ENCODE results near the gene ZCCHC7.
"Not testable (repeated sequence)": the region's sequence is repeated elsewhere in the genome, so short reads cannot be mapped to it uniquely, and the experiment has no call there.

ZCCHC7 gene

DNA sequence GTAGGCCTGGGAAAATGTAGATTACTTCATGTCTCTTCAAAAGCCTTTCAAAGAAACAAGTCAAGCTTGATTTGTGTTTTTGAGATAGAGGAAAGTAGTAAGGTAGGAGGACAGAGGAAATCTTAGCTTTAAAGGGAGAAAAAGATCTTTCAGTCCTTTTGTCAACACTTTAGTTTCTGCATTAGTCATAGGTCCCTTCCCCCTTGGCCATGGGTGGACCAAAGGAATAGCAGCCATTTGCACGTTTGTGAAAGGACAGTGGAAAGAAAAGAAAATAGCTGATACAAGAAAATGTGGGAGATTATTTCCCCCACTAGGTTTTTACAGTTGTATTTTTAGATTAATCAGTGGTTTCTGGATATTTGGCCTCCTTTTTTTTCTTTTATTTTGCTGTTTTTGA, 180.2 kb downstream of the ZCCHC7 start:
- no peak for DNase-seq

DNA sequence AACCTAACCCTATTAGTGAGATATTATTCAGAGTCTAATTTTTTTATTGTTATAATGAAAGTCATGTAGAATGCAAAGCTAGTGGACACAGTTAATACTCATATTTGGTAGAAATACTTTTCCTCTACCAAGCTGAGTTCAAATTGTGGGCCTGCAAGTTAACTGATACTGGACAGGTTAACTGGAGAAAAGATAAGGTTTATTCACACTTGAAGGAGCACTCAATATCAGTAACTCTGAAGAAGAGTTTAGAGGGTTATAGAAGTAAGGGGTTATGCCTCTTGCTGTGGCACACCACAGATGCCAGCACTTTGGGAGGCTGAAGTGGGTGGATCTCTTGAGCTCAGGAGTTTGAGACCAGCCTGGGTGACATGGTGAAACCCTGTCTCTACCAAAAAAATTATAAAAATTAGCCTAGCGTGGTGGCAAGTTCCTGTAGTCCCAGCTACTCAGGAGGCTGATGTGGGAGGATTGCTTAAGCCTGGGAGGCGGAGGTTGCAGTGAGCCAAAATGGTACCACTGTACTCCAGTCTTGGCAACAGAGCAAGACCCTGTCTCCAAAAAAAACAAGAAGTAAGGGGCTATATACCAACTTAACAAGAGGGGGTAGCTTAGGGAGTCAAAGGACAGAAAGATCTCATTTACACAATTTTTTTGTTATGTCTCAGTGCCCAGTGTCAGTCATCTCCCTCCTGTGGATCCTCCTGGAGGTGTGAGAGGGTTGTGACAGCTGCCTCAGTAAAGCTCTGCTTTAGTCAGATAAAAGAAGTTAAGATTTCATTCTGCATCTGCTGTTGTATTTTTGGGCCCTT, 180.9 kb downstream of the ZCCHC7 start:
- DNase-seq, result no peak

DNA sequence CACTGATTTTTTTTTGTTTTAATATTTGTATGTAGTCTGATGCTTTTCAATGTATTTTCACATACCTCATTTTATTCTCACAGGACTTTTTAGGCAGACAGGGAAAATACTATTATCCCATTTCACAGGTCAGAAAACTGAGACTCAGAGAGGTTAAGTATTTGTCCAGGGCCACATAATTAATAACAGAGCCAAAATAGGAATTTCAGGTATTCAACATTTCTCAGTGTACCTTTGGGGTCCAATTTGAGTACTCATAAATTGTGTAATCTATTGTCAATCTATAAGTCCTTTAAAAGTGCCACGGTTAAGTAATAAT, 181.4 kb downstream of the ZCCHC7 start:
- DNase-seq, result no peak

DNA sequence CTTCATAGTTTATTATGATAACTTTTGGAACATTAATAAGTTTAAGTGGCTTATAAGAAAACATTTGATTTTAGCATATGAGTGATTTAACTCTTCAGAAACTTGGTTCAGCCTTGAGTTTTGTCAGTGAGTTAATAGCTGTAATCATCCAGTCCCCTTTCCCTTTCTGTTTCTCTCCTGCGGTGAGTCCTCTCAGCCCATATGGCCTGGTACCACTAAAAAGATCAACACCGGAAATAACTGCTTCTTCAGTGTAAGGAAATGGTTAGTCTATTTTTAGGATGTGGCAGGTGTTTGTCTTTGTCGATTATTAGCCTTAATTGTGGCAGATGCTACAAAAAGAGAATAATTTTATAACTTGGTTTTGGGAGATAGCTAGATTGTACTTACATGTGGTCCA, 181.9 kb downstream of the ZCCHC7 start:
- no peak for DNase-seq

DNA sequence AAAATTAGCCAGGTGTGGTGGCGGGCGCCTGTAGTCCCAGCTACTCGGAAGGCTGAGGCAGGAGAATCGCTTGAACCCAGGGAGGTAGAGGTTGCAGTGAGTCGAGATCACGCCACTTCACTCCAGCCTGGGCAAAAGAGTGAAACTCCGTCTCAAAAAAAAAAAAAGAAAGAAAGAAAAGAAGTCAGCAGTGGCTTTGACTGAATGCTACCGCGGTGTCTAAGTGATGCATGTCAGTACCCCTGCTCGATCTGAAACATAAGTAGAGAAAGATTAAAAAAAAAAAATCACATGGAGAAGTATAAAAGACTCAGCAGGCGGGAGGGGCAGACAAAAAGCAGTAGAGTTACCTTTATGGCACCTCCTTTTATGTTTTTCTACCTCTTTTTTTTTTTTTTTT, 182.9 kb downstream of the ZCCHC7 start:
- not testable (repeated sequence) for DNase-seq

DNA sequence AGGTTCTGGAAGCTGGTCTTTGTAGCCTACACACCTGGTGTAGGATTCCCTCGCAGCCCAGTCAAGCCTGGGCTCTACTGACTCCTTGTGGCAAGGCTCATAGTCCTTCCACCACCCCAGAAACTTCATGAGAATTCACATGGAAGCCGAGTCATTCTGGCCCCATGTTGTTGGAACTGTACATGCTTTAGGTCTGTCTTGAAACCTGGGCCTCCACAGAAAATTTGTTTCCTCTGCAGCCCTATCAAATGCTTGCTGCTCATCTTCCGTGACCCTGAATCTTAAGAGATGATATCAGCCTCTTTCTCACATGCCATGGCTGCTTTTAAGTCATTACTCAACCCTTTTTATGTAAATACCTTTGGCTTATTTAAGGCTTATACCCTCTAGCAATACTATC, 188.8 kb downstream of the ZCCHC7 start:
- no peak for DNase-seq

DNA sequence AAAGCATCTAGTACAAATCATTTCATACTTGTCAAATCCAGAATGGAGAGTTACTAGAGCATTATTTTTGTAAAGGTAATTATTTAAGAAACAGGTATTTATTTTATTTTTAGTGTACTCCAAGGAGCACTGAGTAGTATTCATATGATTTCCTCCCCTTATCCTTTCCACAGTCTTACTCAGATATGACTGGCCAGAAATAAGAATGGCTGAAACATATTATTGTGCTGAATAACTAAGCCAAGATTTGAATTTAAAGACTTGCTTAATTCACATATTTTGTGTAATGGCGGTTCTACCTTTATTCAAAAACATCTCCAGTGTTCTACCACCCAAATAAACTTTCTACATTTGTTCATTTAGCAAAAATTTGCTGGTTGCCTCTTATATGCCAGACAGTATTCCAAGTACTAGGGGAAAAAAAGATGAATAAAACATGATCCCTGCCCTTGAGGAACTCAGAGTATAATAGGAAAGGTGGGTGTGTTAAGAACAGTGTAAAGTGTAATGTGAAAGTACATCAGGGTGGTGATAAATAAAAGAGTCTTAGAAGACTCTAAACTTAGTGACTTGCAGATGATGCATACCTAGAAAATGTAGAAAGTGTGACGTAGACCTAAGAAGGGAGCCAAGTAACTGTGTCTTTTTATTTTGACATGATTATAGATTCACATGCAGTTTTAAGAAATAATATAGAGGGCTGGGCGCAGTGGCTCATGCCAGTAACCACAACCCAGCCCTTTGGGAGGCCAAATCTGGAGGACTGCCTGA, 191.7 kb downstream of the ZCCHC7 start:
- DNase-seq, result no peak

DNA sequence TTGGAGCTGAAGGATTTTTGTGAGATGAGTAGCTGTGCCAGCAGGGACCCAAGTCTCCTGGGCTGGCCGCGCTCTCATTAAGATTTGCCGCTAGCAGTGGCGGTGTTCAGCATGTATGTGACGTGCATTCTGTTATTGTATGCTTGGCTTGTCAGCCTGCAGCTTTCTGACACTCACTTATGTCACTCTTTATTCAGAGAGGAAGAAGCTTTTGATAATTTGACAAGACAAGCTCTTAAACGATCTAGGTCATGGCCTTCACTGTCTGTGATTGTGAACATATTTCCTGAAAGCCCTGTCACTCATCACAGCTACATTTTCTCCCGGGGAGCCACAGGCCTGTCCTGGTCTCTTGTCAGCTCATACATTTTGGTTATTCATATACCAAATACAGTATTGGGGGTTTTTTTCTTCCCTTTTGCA, 203.9 kb downstream of the ZCCHC7 start:
- DNase-seq, result no peak

DNA sequence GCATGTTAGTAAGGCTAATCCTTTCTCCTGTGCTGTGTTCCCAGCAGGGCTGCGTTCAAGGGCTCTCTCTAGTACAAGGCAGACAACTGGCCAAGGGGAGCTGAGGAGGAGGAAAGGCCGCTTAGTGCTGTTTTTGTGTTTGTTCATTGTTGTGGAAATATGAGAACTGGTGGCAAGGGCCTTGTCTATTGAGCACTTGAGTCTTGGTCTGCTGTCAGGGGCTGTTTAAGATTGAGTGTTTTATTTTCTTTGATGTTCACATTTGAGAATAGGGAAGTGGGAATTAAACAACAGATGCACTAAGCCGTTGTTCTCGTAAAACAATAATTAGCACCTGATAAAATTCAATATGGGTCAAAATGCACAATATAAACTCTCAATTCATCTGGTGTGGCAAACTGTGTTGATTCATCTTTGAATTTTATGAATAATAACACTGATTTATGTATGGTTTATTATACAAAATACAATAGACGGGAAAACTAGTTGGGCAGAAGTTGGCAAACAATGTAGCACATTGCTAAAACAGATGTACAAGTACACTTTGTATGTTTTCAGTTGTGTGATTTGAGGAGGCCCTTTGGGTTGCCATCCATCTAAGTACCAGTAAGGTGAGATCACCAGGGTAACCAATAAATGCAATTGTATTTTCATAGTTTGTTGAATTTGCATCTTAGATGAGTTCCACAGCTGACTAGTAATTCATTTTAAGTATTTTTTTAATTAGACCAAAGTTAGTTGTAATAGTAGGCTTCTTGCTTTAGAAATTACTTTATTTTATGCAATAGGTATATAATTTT, 204.5 kb downstream of the ZCCHC7 start:
- DNase-seq, result no peak

DNA sequence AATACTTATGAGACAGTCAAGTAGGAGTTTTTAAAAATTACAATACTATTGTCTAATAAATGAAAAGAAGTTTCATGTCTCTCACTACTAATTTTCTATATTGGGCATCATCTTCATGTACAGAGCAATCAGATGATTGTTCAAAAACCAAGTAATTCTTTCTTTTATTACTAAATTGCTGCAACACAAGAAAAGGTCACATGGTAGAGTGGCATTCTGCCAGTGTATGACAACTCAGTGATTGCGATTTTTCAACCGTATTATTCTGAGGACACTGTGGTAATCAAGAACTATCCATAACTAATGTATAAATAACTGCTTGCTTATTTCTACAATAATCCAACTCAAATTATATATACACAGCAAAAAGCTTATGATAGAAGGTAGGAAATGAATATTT, 205.4 kb downstream of the ZCCHC7 start:
- no peak for DNase-seq

DNA sequence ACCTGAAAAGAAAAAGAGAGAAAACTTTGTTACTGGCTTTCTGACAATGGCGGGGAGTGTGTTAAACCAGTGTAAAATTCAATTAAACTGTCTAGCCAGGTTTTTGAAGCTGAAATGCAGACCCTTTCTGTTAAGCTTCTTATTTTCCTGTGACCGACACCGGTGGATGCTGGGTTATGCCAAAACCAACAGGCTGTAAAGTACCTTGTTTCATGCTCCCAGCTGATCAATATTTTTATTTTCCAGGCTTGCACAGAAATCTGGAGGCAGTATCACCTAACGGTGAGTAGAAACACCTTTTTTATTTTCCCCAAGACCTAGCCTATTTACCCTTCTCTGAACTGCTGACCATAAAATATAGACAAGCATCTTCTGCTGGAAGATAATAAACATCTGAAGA, 207.2 kb downstream of the ZCCHC7 start:
- no peak for DNase-seq

DNA sequence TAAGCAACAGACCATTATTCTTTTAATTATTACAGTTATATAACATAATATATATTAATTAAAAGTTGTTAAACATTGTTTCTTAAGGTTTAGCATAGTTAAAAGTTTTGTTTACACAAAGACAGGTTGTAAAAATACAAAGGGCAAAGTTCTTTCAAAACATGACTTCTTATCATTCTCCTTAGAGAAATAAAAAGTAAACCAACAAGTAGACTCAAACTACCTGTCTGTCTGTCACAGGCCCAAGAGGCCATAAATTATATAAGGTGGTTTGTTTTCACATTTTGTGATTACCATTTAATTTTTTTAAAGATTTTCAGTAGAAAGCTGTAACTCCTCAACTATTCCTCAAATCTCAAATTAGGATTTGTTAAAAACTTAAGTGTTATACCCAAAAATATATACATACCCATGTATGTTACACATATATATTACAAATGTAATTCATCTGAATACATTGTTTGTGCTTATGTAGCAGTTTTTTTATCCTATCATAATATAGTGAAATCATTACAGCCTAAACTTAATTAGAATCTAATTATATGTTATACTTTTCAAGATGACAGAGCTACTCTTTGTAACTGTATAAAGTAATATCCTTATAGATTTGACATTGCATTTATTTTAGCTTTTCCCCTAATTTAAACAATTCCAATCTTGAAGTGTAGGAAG, 208.3 kb downstream of the ZCCHC7 start:
- no peak for DNase-seq

DNA sequence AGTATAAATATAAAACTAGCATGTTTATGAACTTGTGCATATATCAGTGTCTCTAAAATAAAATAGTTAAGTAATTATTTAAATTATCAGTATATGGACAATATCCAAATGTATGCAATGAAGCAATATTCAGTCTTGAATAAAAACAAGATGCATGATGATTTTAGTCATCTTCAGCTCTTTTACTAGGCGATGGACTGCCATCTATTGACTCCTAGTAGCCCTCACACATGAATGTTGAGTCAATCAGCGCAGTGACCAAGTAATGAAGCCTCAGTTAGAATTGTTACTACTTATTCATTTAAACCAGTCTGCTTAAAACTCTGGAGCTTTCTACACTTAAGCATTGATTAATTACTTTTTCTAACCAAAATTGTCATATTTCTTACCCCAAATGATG, 209.2 kb downstream of the ZCCHC7 start:
- DNase-seq, result no peak

DNA sequence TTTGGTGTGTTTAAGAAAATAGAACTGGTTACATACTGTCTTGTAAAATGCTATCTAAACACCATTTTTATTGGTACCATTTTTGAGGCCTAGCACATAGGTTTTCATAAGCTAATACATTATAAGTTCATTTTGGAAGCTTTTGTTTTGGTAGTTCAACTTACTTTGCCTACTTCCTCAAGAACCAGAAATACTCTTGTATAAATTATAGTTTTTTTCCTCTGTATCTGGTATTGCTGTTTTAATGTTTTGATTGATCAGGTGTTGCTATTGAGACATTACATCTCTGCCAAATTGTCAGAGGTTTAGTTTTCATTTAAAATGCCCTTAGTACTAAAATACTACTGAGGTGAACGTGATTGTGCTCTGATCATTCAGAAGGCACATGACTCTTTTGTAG, 211.5 kb downstream of the ZCCHC7 start:
- no peak for DNase-seq

DNA sequence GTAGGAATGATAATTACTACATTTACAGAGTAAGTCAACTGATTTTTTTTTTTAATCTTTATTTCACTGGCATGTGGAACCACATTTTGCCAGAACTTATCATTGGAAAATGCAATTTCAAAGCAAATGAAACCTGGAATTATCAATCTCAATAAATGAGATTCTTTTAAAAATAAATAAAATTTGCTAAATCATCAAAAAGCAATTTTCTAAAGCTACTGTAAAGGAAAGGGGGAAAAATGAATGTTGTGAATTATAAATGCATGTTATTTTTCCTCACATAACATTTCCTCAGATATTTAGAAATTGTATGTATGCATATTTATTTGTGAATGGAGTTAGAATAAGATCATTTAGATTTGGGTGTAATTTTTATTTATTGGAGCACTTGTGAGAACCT, 212.2 kb downstream of the ZCCHC7 start:
- DNase-seq, result no peak

DNA sequence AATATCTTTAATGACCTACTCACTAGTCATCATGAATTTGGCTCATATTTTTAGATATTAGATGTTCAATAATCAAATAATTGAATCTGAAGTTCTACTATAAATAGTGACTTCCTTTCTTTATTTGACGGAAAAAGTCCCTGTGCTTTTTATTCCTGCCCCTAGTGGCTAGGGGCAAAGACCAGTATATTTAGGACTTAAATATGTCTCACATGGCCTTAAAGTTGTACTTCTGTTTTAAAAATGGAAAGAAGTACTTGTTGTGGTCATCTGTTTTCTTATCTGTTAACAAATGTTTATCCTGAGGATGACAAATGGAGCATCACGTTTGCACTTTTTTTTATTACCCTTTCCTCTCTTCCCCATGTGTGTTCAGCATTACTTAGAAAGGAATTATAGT, 212.9 kb downstream of the ZCCHC7 start:
- no peak for DNase-seq

DNA sequence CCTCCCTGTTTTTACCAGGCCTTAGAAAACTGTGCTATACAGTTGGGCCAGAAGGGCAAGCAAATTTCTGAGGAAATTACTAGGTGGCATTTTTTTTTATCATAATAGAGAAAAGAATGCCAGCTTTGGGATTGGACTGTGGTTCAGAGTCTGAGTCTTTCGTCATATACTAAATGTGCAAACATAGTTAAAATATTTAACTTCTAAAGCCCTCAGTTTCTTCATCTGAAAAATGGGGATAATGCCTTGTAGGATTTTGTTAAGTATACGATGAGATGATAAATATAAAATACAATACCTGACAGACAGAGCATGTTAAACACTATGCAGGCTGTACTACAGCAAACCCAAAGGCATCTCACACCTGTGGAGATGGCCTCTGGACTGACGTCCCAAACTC, 214.9 kb downstream of the ZCCHC7 start:
- no peak for DNase-seq

DNA sequence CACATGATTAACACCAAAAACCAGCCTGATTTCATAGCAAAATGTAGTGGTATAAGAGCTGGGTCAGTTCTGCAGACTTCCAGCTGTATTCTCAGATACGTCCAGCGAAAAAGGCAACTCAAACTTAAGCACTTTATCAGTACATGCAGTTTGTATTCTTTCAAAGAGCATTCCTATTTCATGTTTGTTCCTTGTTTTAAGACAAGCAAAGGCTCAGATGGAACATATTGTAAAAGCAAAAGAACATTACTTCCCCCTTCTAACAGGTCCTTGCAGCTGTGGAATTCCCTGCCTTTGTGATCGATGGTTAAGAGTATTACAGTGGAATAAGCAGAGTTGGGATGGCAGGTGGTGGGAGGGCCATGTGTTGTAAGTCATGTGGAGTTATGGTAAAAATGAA, 215.8 kb downstream of the ZCCHC7 start:
- no peak for DNase-seq

DNA sequence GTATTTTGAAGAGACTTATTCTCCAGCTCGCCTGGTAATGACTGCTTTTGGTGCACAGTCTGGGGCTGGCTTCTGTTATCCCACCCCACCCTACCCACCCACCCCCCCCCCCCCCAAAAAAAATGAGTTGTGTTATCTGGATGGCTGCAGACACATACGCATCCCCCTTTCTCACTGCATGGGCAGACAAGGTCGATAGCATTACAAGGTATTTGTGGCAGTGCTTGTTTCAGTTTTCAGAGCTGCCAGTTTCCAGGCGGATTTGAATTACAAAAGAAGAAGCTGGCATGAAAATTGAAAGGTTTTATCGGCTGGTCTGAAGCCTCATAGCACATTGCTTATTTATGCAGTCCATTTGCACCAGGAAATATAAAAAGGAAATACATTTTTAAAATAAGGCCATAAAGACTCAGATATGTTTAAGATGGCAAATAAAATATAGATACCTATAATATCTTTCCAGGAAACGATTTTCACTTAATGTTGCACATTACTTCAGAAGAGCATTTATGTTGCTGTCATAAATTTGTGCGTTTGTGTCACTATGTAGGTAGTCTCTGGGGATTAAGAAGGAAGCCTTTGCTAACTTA, 217.0 kb downstream of the ZCCHC7 start:
- no peak for DNase-seq

DNA sequence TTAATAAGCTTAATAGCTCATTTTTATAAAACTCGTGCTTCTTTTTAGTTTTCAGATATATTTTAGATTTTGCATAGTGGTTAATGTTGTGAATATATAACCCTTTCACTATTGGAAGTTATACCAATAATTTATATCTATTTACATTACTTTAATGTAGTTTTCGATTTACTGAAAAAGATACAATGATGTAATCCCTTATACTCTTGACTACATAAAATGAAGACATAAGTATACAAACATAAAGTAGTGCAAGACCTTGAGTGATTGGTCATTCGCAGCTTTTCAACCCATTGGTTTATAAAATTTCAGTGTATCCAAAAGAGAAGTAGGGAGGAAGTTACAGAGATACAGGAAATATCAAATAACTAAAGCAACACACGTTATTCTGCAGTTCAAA, 217.8 kb downstream of the ZCCHC7 start:
- DNase-seq, result no peak

DNA sequence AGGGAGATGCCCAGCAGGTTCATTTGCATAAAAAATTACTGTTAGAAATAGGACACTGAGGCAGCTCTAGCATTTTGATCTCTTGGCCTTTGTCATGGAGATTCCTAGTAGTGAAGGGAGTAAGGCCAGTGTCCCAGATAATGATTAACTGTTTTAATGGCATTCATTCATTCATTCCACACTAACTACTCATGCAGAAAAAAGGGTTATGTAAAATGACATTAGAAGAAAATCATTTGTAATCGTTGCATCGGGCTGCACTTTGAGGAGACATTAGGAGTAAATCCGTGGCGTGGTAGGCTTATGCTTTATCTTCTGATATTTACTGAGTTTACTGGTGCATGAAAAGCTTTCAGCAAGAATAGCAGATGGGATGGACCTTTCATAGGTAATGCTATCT, 219.5 kb downstream of the ZCCHC7 start:
- DNase-seq, result no peak

DNA sequence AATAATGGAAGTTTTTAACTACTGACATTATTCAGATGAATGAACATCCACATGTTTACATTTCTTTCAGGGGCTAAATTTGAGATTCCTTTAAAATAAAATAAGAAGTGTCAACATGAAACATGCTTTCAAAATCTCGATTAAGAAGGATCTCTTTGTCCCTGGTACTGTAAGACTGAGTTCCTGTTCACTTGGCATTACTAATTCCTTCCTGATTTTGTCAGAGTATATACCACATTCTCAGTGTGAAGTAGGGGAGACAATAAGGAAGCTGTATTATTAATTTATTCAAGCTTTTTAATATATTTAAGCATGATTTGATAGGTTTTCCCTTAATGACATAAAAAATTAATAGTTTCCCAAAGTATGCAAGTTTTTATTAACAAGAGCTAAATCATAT, 220.6 kb downstream of the ZCCHC7 start:
- no peak for DNase-seq

DNA sequence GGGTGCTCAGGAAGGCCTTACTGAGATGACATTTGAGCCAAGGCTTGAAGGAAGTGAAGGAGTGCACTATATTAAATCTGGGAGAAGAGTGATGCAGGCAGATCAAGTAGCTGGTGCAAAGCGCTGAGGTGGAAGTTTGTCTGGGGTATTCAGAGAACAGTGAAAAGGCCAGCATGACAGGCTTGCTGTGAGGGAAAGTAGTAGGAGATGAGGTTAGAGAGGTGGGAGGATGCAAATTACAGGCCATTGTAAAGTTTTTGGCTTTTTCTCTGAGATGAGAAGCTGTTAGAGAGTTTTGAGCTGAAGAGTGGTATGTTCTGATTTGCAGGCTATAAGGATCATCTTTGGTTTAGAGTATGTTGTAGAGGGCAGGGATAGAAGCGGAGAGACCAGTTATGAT, 221.3 kb downstream of the ZCCHC7 start:
- no peak for DNase-seq
